OCI-LY1 (cell line): ENCODE data around the gene NLRC4.

Source experiments
- H2AFZ ChIP-seq: fragments of 200-600 bp; sonication (generic), shearing (Covaris generic); 2 replicates; pipeline ENCODE4 v1.6.0; 2014; ENCODE audit warnings: antibody characterized with exemption, mild to moderate bottlenecking, low read length
- H3F3A ChIP-seq: fragments of 200-600 bp; sonication (generic), shearing (Covaris generic); 2 replicates; pipeline ENCODE4 v1.6.0; 2014; ENCODE audit warnings: mild to moderate bottlenecking, antibody characterized with exemption, low read length, moderate library complexity; ENCODE audit not compliant: insufficient read depth
- H3K27ac ChIP-seq: fragments of 200-600 bp; sonication (generic); 2 replicates; pipeline ENCODE4 v1.5.1; 2014; ENCODE audit warnings: low read length, mixed run types, mild to moderate bottlenecking, low read depth; ENCODE audit not compliant: poor library complexity, severe bottlenecking
- H3K27me3 ChIP-seq: fragments of 200-600 bp; sonication (generic); 2 replicates; pipeline ENCODE4 v1.6.0; 2014; ENCODE audit warnings: antibody characterized with exemption, mild to moderate bottlenecking, low read length, moderate library complexity; ENCODE audit not compliant: insufficient read depth
- H3K36me3 ChIP-seq: fragments of 200-600 bp; sonication (generic); 2 replicates; pipeline ENCODE4 v1.6.1; 2014; ENCODE audit warnings: mild to moderate bottlenecking, antibody characterized with exemption, low read length, moderate library complexity, mixed read lengths; ENCODE audit not compliant: insufficient read depth
- H3K4me1 ChIP-seq: fragments of 200-600 bp; sonication (generic); 2 replicates; pipeline ENCODE4 v1.5.1; 2014; ENCODE audit warnings: mild to moderate bottlenecking, low read length, moderate library complexity; ENCODE audit not compliant: insufficient read depth, severe bottlenecking
- H3K4me2 ChIP-seq: fragments of 200-600 bp; sonication (generic), shearing (Covaris generic); 2 replicates; pipeline ENCODE4 v1.6.1; 2014; ENCODE audit warnings: low read length
- H3K4me3 ChIP-seq: fragments of 200-600 bp; sonication (generic); 2 replicates; pipeline ENCODE4 v1.5.1; 2014; ENCODE audit warnings: low read length, low read depth, mild to moderate bottlenecking, mixed read lengths; ENCODE audit not compliant: poor library complexity, severe bottlenecking
- H3K79me2 ChIP-seq: fragments of 200-600 bp; shearing (Covaris generic); 2 replicates; pipeline ENCODE4 v1.6.1; 2016; ENCODE audit warnings: mixed run types, low read length, mixed read lengths; ENCODE audit not compliant: insufficient read depth
- H3K9ac ChIP-seq: fragments of 200-600 bp; sonication (generic), shearing (Covaris generic); 2 replicates; pipeline ENCODE4 v1.6.1; 2014; ENCODE audit warnings: mild to moderate bottlenecking, low read length, mixed read lengths
- H3K9me2 ChIP-seq: fragments of 200-600 bp; sonication (generic), shearing (Covaris generic); 2 replicates; pipeline ENCODE4 v1.6.1; 2014; ENCODE audit warnings: low read depth, mild to moderate bottlenecking, low read length, mixed read lengths
- H3K9me3 ChIP-seq: fragments of 200-600 bp; shearing (Covaris generic); 2 replicates; pipeline ENCODE4 v1.6.1; 2014; ENCODE audit warnings: low read length, mixed read lengths
- H4K20me1 ChIP-seq: fragments of 200-600 bp; sonication (generic), shearing (Covaris generic); 2 replicates; pipeline ENCODE4 v1.6.0; 2016; ENCODE audit warnings: mild to moderate bottlenecking, low read length; ENCODE audit not compliant: insufficient read depth
- EZH2 ChIP-seq: fragments of 200-600 bp; sonication (generic), shearing (Covaris generic); IDR thresholded peaks from 2 replicates; pipeline ENCODE4 v1.8.0; 2017; ENCODE audit warnings: borderline replicate concordance, mixed run types, mild to moderate bottlenecking, antibody characterized with exemption, low read length, moderate library complexity, mixed read lengths
- TF ChIP-seq, protein P1 (sequence below): fragments of 200-600 bp; sonication (generic), shearing (Covaris generic); IDR thresholded peaks from 2 replicates; pipeline ENCODE4 v1.5.1; 2017; ENCODE audit warnings: mild to moderate bottlenecking, antibody characterized with exemption, low read length, moderate library complexity, mixed read lengths

NLRC4 gene

DNA sequence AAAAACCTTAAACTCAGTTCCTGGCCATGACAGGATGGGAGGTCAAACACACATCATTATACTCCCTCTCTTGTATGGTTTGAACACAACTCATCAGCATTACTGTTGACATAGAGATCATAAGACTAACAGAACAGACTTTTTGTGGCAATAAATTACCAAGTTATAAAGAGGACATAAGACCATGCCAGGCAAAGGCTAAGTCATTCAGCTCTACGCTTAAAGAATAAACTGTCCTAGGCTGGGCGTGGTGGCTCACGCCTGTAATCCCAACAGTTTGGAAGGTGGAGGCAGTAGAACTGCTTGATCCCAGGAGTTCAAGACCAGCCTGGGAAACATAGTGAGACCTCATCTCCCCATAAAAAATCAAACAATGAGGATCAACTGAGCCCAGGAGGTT, 16.4 kb downstream of the NLRC4 start:
- no peaks in the 10 kb centered on the region for H3K4me1 ChIP-seq
- H3K36me3 ChIP-seq, result no peaks in the 10 kb centered on the region
- TF ChIP-seq EZH2, result no peak
- TF ChIP-seq, protein P1, sequence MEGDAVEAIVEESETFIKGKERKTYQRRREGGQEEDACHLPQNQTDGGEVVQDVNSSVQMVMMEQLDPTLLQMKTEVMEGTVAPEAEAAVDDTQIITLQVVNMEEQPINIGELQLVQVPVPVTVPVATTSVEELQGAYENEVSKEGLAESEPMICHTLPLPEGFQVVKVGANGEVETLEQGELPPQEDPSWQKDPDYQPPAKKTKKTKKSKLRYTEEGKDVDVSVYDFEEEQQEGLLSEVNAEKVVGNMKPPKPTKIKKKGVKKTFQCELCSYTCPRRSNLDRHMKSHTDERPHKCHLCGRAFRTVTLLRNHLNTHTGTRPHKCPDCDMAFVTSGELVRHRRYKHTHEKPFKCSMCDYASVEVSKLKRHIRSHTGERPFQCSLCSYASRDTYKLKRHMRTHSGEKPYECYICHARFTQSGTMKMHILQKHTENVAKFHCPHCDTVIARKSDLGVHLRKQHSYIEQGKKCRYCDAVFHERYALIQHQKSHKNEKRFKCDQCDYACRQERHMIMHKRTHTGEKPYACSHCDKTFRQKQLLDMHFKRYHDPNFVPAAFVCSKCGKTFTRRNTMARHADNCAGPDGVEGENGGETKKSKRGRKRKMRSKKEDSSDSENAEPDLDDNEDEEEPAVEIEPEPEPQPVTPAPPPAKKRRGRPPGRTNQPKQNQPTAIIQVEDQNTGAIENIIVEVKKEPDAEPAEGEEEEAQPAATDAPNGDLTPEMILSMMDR, result no peak
- no peaks in the 10 kb centered on the region for H3F3A ChIP-seq
- no peaks in the 10 kb centered on the region for H3K9me2 ChIP-seq
- H3K27ac ChIP-seq, result no peak overlapping the region
- no peak overlapping the region for H2AFZ ChIP-seq
- H3K4me2 ChIP-seq, result no peak overlapping the region
- no peaks in the 10 kb centered on the region for H3K27me3 ChIP-seq
- no peak overlapping the region for H3K9ac ChIP-seq
- no peaks in the 10 kb centered on the region for H3K79me2 ChIP-seq
- no peaks in the 10 kb centered on the region for H3K9me3 ChIP-seq
- H3K4me3 ChIP-seq, result no peak overlapping the region
- no peaks in the 10 kb centered on the region for H4K20me1 ChIP-seq

DNA sequence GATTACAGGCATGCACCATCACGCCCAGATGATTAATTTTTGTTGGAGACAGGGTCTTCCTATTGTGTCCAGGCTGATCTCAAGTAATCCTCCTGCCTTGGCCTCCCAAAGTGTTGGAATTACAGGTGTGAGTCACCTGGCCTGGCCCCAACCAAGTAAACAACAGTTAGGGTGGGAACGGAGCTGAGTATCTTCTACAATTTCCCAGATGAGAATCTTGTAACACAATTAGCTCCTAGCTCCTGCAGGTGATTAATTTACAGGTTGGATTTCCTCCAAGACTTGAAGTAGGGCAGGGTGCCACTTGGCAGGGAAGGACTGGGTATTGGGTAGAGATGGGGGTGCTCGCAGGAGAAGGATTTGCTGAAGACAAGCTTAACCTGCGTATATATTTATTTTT, 17.8 kb downstream of the NLRC4 start:
- Histone ChIP-seq H3K4me3 (no peak overlapping the region), H2AFZ (no peak overlapping the region)

DNA sequence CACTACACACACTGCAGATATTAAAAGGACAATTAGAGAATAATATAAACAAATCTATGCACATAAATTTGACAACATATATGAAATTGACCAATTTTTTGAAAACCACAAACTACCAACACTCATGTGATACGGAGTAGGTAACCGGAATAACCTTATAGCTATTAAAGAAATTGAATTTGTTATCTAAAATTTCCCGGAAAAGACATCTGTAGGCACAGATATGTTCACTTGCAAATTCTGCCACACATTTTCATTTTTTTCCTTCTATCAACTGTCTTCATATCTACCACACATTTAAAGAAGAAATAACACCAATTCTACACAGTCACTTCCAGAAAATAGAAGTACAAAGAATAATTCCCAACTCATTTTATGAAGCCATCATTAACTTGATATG, 22.4 kb downstream of the NLRC4 start:
- no peak overlapping the region for H3K9ac ChIP-seq

More for the DNA sequence above, 17.8 kb downstream of the NLRC4 start:
- H3K27ac ChIP-seq, result no peak overlapping the region
- H3K9ac ChIP-seq, result no peak overlapping the region
- H3K79me2 ChIP-seq, result no peaks in the 10 kb centered on the region
- no peaks in the 10 kb centered on the region for H3K4me1 ChIP-seq
- H3F3A ChIP-seq, result no peaks in the 10 kb centered on the region
- H3K4me2 ChIP-seq, result no peak overlapping the region
- H3K9me3 ChIP-seq, result no peaks in the 10 kb centered on the region
- no peak for TF ChIP-seq EZH2
- TF ChIP-seq, protein P1, result no peak
- H3K27me3 ChIP-seq, result no peaks in the 10 kb centered on the region
- no peaks in the 10 kb centered on the region for H3K36me3 ChIP-seq
- no peaks in the 10 kb centered on the region for H4K20me1 ChIP-seq
- no peaks in the 10 kb centered on the region for H3K9me2 ChIP-seq

More for the DNA sequence above, 22.4 kb downstream of the NLRC4 start:
- TF ChIP-seq EZH2, result no peak
- TF ChIP-seq, protein P1, result no peak
- Histone ChIP-seq H3K27ac (no peak overlapping the region), H3K4me2 (no peak overlapping the region), H4K20me1 (no peaks in the 10 kb centered on the region), H3K36me3 (peaks cover 12% of the 10 kb centered on the region), H3K27me3 (no peaks in the 10 kb centered on the region), H3K79me2 (no peaks in the 10 kb centered on the region), H2AFZ (no peak overlapping the region), H3K4me1 (no peaks in the 10 kb centered on the region), H3F3A (no peaks in the 10 kb centered on the region), H3K4me3 (no peak overlapping the region), H3K9me2 (no peaks in the 10 kb centered on the region), H3K9me3 (no peaks in the 10 kb centered on the region)
